Stomach (tissue), 4 donors: Measurements from ENCODE around the gene EDIL3.

Experiments used
- CTCF ChIP-seq, 7 experiments: fragments of 450-650 bp in 4 of 7; fragments of 200-600 bp in 3 of 7; sonication (generic) in 3 of 7; IDR thresholded peaks; one replicate each; pipeline ENCODE4 v1.5.1; 2016 to 2019; ENCODE audit warnings: antibody characterized with exemption in 7 of 7, control low read depth in 2 of 7, mild to moderate bottlenecking in 1 of 7
- EP300 ChIP-seq: sonication (generic); formaldehyde crosslinking; IDR thresholded peaks from one replicate; pipeline ENCODE4 v1.6.1; 2017; ENCODE audit warnings: antibody characterized with exemption
- POLR2A ChIP-seq, 4 donors: fragments of 450-650 bp; IDR thresholded peaks; one replicate each; pipeline ENCODE4 v1.6.1; 2016; ENCODE audit warnings: antibody characterized with exemption in 4 of 4, control low read depth in 2 of 4, mild to moderate bottlenecking in 1 of 4, moderate library complexity in 1 of 4
- POLR2AphosphoS5 ChIP-seq, 3 donors: sonication (generic); formaldehyde crosslinking; IDR thresholded peaks; one replicate each; pipeline ENCODE4 v1.6.1; 2016; ENCODE audit warnings: antibody characterized with exemption in 3 of 3

GRCh38 chr5:84287951-84288350, 96.7 kb downstream of the EDIL3 start:
- TF ChIP-seq CTCF (IDR thresholded peaks at IDR 0.05) (no peak), EP300 (no peak), POLR2AphosphoS5 (IDR thresholded peaks at IDR 0.05) (no peak), POLR2A (IDR thresholded peaks at IDR 0.05) (no peak)
